ENCODE results near the gene NELFB.

The NELFB gene

DNA sequence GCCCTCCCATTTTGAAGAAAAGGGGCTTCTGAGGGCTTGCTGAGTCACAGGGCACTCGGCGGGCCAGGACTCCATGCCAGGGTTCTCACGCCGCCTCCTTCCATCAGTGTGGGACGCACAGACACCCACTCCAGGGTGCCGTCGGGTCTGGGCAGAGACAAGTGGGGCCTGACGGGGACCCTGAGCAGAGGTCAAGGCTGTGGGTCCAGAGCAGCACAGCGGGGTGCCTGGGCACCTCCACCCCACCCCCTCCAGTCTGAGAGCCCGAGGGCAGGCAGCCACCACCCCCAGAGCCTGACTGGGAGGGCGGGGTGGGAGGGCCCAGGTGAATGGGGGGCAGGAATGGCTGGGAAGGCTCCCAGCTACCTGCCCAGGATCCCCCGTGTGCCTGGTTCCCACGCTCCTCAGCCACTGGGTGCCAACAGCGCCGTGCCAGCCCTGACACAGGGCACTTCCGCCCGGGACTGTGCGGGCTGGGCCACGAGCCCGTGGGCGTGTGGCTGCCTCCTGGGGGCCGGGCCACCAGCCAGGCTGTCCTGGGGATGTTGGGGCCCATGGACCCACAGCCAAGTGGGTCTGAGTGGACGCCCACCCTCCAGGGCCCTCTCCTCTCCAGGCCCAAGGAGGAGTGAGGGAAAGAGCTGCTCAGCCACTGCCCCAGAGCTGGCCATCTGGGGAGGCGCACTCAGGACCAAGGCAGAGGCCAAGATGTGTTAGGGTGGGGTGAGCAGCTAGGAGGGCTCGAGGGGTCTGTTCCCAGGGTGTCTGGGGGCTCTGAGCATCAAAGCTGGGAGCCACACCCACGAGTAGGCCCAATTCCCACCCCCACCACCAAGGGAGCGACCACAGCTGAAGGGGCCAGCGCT, 57.1 kb downstream of the NELFB start:
- no peak for TF ChIP-seq ARNTL (CRISPR knock-in tag; IDR thresholded peaks at IDR 0.05; ENCODE audit: borderline replicate concordance, low read depth)
- TF ChIP-seq POU6F1 (CRISPR knock-in tag; IDR thresholded peaks at IDR 0.05; ENCODE audit: borderline replicate concordance, low read depth), result no peak
- TF ChIP-seq, protein P1, sequence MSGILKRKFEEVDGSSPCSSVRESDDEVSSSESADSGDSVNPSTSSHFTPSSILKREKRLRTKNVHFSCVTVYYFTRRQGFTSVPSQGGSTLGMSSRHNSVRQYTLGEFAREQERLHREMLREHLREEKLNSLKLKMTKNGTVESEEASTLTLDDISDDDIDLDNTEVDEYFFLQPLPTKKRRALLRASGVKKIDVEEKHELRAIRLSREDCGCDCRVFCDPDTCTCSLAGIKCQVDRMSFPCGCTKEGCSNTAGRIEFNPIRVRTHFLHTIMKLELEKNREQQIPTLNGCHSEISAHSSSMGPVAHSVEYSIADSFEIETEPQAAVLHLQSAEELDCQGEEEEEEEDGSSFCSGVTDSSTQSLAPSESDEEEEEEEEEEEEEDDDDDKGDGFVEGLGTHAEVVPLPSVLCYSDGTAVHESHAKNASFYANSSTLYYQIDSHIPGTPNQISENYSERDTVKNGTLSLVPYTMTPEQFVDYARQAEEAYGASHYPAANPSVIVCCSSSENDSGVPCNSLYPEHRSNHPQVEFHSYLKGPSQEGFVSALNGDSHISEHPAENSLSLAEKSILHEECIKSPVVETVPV (CRISPR knock-in tag; IDR thresholded peaks at IDR 0.05), result no peak
- no peak for TF ChIP-seq ISL1 (CRISPR knock-in tag; IDR thresholded peaks at IDR 0.05)
- no peak for TF ChIP-seq BACH2 (CRISPR knock-in tag; IDR thresholded peaks at IDR 0.05; ENCODE audit: borderline replicate concordance)
- TF ChIP-seq SNAI2 (CRISPR knock-in tag; IDR thresholded peaks at IDR 0.05), result no peak
- TF ChIP-seq GLIS3 (CRISPR knock-in tag; IDR thresholded peaks at IDR 0.05), result no peak
- no peak for TF ChIP-seq ZNF8 (CRISPR knock-in tag; IDR thresholded peaks at IDR 0.05)
- no peak for TF ChIP-seq ZNF70 (CRISPR knock-in tag; IDR thresholded peaks at IDR 0.05)
- TF ChIP-seq ZFP30 (CRISPR knock-in tag; IDR thresholded peaks at IDR 0.05), result no peak
- TF ChIP-seq ZNF565 (CRISPR knock-in tag; conservative IDR thresholded peaks at IDR 0.05; ENCODE audit: low read depth), result no peak
- TF ChIP-seq ESRRG (CRISPR knock-in tag; IDR thresholded peaks at IDR 0.05), result no peak
- TF ChIP-seq TOX (CRISPR knock-in tag; IDR thresholded peaks at IDR 0.05; ENCODE audit: borderline replicate concordance), result no peak
- no peak for TF ChIP-seq CSDC2 (CRISPR knock-in tag; IDR thresholded peaks at IDR 0.05)
- TF ChIP-seq TCF4 (CRISPR knock-in tag; IDR thresholded peaks at IDR 0.05; ENCODE audit: borderline replicate concordance), result no peak
- no peak for TF ChIP-seq ZFP3 (CRISPR knock-in tag; IDR thresholded peaks at IDR 0.05)
- TF ChIP-seq TSHZ2 (CRISPR knock-in tag; IDR thresholded peaks at IDR 0.05), result no peak
- TF ChIP-seq, protein P2, sequence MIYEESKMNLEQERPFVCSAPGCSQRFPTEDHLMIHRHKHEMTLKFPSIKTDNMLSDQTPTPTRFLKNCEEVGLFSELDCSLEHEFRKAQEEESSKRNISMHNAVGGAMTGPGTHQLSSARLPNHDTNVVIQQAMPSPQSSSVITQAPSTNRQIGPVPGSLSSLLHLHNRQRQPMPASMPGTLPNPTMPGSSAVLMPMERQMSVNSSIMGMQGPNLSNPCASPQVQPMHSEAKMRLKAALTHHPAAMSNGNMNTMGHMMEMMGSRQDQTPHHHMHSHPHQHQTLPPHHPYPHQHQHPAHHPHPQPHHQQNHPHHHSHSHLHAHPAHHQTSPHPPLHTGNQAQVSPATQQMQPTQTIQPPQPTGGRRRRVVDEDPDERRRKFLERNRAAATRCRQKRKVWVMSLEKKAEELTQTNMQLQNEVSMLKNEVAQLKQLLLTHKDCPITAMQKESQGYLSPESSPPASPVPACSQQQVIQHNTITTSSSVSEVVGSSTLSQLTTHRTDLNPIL (CRISPR knock-in tag; IDR thresholded peaks at IDR 0.05; ENCODE audit: low read depth), result no peak
- no peak for TF ChIP-seq ZC3H10 (CRISPR knock-in tag; IDR thresholded peaks at IDR 0.05)
- TF ChIP-seq PPARA (CRISPR knock-in tag; IDR thresholded peaks at IDR 0.05; ENCODE audit: borderline replicate concordance), result no peak
- ATAC-seq, result no peak

DNA sequence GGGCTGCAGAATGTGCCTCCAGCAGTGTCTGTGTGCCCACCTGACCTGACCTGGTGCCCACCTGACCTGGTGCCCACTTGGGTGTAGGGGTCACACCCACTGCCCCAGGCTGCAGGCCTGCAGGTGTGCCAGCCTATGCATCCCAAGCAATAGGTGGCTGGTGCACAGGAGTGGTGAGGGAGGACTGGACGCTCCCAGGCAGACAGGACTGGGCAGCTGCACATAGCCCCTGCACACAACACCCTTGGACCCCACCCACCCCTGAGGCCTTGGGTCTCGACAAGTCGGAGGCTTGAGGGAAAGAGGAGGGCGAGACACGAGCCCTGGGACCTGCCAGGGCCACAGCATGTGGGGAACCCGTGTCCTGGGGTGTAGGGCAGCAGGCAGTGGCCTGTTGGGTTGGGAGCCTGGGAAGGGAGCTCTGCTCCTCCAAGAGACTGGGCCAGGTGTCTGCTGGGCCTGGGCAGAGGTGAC, 57.8 kb downstream of the NELFB start:
- TF ChIP-seq TSHZ2 (CRISPR knock-in tag; IDR thresholded peaks at IDR 0.05), result no peak
- no peak for TF ChIP-seq ZNF8 (CRISPR knock-in tag; IDR thresholded peaks at IDR 0.05)
- TF ChIP-seq ESRRG (CRISPR knock-in tag; IDR thresholded peaks at IDR 0.05), result no peak
- TF ChIP-seq, protein P1 (CRISPR knock-in tag; IDR thresholded peaks at IDR 0.05), result no peak
- TF ChIP-seq RARB (CRISPR knock-in tag; IDR thresholded peaks at IDR 0.05), result no peak
- TF ChIP-seq GLIS3 (CRISPR knock-in tag; IDR thresholded peaks at IDR 0.05), result no peak
- no peak for TF ChIP-seq ZFP30 (CRISPR knock-in tag; IDR thresholded peaks at IDR 0.05)
- no peak for TF ChIP-seq BACH2 (CRISPR knock-in tag; IDR thresholded peaks at IDR 0.05; ENCODE audit: borderline replicate concordance)
- no peak for TF ChIP-seq OSR1 (CRISPR knock-in tag; IDR thresholded peaks at IDR 0.05)
- no peak for ATAC-seq
